ENCODE measurements around the gene COA5. TPM values are rescaled to one million over a fixed set of nuclear protein-coding genes. Genes with fewer than 3 reads are reported as not detected.

The COA5 gene
- 34.1 and 37.8 TPM in 2 replicates for total RNA-seq

GRCh38 chr2:98608116-98608961 lies at the start of gene COA5, which contains the start of gene UNC50:
Gene COA5, minus strand, starts transcription at chr2:98608512. Its CDS starts 107 bp downstream, at chr2:98608405.
Gene UNC50, plus strand, starts transcription at chr2:98608589. Its CDS starts 1,171 bp downstream, at chr2:98609760.

Other genes with a start within 250 kb of the COA5 start
- 21.8 and 23.9 TPM in 2 replicates for gene INPP4A, start 163.7 kb downstream of the COA5 start, total RNA-seq
- 51.3 and 59.0 TPM in 2 replicates for gene UNC50, start 77 bp upstream of the COA5 start, total RNA-seq
- gene MGAT4A, start 122.6 kb upstream of the COA5 start, total RNA-seq, result 1.6 and 2.2 TPM in 2 replicates

All from aortic smooth muscle cell (primary cell).